Posterior cingulate gyrus (tissue), 11 donors: ENCODE results near the gene FOSB.

Experiments used
- DNase-seq, 10 donors: peaks; one replicate each; pipeline versions ENCODE4 v3.0.0 to v3.0.0-alpha.2; 2020 to 2021; ENCODE audit warnings: mixed read lengths in 3 of 10
- intact Hi-C: fragments of 100-400 bp; cut with DNase I; formaldehyde crosslinking; loops from one replicate; pipeline ENCODE4 v1.15.1; 2023

Gene FOSB

GRCh38 chr19:45500918-45501729 lies 33.3 kb downstream of the FOSB start:
- intact Hi-C loops = no loop called here

GRCh38 chr19:45501730-45502014 lies 33.9 kb downstream of the FOSB start:
- intact Hi-C loops = no loop called here
- peak in 1 of 10 donors; percentile 40 for DNase-seq

More at GRCh38 chr19:45500918-45501729, 33.3 kb downstream of the FOSB start:
- no peak for DNase-seq

GRCh38 chr19:45502111-45502510 lies 34.3 kb downstream of the FOSB start:
- intact Hi-C loops = no loop called here

GRCh38 chr19:45503909-45504308 lies 36.1 kb downstream of the FOSB start:
- DNase-seq = no peak
- intact Hi-C loops = no loop called here

More at GRCh38 chr19:45502111-45502510, 34.3 kb downstream of the FOSB start:
- no peak for DNase-seq

- intact Hi-C loops = no loop called here
- peak in 1 of 10 donors; percentile 55 for DNase-seq
These were observed 37.6 kb downstream of the FOSB start for GRCh38 chr19:45505151-45505995.

- intact Hi-C loops = no loop called here
- DNase-seq = peak in 1 of 10 donors; percentile 57
These were observed 38.1 kb downstream of the FOSB start for GRCh38 chr19:45505996-45506245.

- DNase-seq = peak; percentile 86 to 99 (median 94)
- intact Hi-C loops = no loop called here
These were observed 38.6 kb downstream of the FOSB start for GRCh38 chr19:45506246-45506988.

GRCh38 chr19:45506989-45507871 lies 39.4 kb downstream of the FOSB start, which contains the start of gene VASP:
TSS of gene VASP (plus strand) at chr19:45507479. CDS start at chr19:45507772, 293 bp downstream.
- DNase-seq = peak; percentile 77 to 97 (median 84)
- intact Hi-C loops = no loop called here

- intact Hi-C loops = no loop called here
- peak in 2 of 10 donors; percentile 57 to 71 for DNase-seq
These were observed 40.1 kb downstream of the FOSB start for GRCh38 chr19:45507872-45508416.

GRCh38 chr19:45508417-45508860 lies 40.6 kb downstream of the FOSB start:
- intact Hi-C loops = no loop called here
- DNase-seq = peak in 2 of 10 donors; percentile 65 to 70

- peak in 3 of 10 donors; percentile 56 to 90 (median 65) for DNase-seq
- intact Hi-C loops = no loop called here
These were observed 41.3 kb downstream of the FOSB start for GRCh38 chr19:45508861-45509691.

GRCh38 chr19:45509692-45510015 lies 41.9 kb downstream of the FOSB start:
- DNase-seq = peak in 2 of 10 donors; percentile 32 to 40
- intact Hi-C loops = loop anchor here (2.0 kb wide), 1 partner anchor 51 kb away; no protein-coding TSS in a partner anchor

GRCh38 chr19:45510352-45510751 lies 42.6 kb downstream of the FOSB start:
- intact Hi-C loops = loop anchor here (2.0 kb wide), 1 partner anchor 52 kb away; no protein-coding TSS in a partner anchor
- DNase-seq = peak in 1 of 10 donors; percentile 12

- peak in 1 of 10 donors; percentile 2 for DNase-seq
- intact Hi-C loops = loop anchor here (2.0 kb wide), 1 partner anchor 52 kb away; no protein-coding TSS in a partner anchor
These were observed 43.3 kb downstream of the FOSB start for GRCh38 chr19:45511074-45511473.

- intact Hi-C loops = no loop called here
- DNase-seq = peak in 1 of 10 donors; percentile 49
These were observed 45.2 kb downstream of the FOSB start for GRCh38 chr19:45512881-45513483.

- DNase-seq = no peak
- intact Hi-C loops = no loop called here
These were observed 46.7 kb downstream of the FOSB start for GRCh38 chr19:45514376-45515051.

GRCh38 chr19:45515081-45515624 lies 47.4 kb downstream of the FOSB start:
- DNase-seq = peak in 2 of 10 donors; percentile 23 to 83
- intact Hi-C loops = no loop called here
